ENCODE results near the gene KPNA6.

GRCh38 chr1:32195531-32195930 is 87.7 kb downstream of the KPNA6 start:
- TF ChIP-seq, protein P1, sequence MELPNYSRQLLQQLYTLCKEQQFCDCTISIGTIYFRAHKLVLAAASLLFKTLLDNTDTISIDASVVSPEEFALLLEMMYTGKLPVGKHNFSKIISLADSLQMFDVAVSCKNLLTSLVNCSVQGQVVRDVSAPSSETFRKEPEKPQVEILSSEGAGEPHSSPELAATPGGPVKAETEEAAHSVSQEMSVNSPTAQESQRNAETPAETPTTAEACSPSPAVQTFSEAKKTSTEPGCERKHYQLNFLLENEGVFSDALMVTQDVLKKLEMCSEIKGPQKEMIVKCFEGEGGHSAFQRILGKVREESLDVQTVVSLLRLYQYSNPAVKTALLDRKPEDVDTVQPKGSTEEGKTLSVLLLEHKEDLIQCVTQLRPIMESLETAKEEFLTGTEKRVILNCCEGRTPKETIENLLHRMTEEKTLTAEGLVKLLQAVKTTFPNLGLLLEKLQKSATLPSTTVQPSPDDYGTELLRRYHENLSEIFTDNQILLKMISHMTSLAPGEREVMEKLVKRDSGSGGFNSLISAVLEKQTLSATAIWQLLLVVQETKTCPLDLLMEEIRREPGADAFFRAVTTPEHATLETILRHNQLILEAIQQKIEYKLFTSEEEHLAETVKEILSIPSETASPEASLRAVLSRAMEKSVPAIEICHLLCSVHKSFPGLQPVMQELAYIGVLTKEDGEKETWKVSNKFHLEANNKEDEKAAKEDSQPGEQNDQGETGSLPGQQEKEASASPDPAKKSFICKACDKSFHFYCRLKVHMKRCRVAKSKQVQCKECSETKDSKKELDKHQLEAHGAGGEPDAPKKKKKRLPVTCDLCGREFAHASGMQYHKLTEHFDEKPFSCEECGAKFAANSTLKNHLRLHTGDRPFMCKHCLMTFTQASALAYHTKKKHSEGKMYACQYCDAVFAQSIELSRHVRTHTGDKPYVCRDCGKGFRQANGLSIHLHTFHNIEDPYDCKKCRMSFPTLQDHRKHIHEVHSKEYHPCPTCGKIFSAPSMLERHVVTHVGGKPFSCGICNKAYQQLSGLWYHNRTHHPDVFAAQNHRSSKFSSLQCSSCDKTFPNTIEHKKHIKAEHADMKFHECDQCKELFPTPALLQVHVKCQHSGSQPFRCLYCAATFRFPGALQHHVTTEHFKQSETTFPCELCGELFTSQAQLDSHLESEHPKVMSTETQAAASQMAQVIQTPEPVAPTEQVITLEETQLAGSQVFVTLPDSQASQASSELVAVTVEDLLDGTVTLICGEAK (IDR thresholded peaks at IDR 0.05; ENCODE audit: borderline replicate concordance): no peak
- TF ChIP-seq CTCF (IDR thresholded peaks at IDR 0.05 in 2 of 3, conservative IDR thresholded peaks at IDR 0.05 in 1 of 3; ENCODE audit: control insufficient read depth in 2 of 3, extremely low read depth in 1 of 3, insufficient read depth in 1 of 3, low read depth in 3 of 3, low read length in 3 of 3): no peak
- TF ChIP-seq CEBPB (IDR thresholded peaks at IDR 0.05; ENCODE audit: borderline replicate concordance in 1 of 2, low read depth in 2 of 2, low read length in 2 of 2): no peak
- no peak for TF ChIP-seq REST (IDR thresholded peaks at IDR 0.05; ENCODE audit: low read depth, low read length)
- TF ChIP-seq CHD2 (IDR thresholded peaks at IDR 0.05; ENCODE audit: borderline replicate concordance, low read depth, low read length): no peak
- TF ChIP-seq RBBP5 (conservative IDR thresholded peaks at IDR 0.05): no peak
- TF ChIP-seq MXI1 (IDR thresholded peaks at IDR 0.05; ENCODE audit: low read depth, low read length): no peak
- TF ChIP-seq CHD4 (IDR thresholded peaks at IDR 0.05): no peak
- TF ChIP-seq, protein P2, sequence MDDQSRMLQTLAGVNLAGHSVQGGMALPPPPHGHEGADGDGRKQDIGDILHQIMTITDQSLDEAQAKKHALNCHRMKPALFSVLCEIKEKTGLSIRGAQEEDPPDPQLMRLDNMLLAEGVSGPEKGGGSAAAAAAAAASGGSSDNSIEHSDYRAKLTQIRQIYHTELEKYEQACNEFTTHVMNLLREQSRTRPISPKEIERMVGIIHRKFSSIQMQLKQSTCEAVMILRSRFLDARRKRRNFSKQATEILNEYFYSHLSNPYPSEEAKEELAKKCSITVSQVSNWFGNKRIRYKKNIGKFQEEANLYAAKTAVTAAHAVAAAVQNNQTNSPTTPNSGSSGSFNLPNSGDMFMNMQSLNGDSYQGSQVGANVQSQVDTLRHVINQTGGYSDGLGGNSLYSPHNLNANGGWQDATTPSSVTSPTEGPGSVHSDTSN (IDR thresholded peaks at IDR 0.05; ENCODE audit: insufficient replicate concordance, low read depth, low read length): no peak
- no peak for TF ChIP-seq RELA (IDR thresholded peaks at IDR 0.05; ENCODE audit: borderline replicate concordance, partially characterized antibody)
- TF ChIP-seq BRCA1 (IDR thresholded peaks at IDR 0.05; ENCODE audit: low read depth, low read length): no peak
- no peak for TF ChIP-seq EGR1 (IDR thresholded peaks at IDR 0.05; ENCODE audit: borderline replicate concordance in 1 of 2, low read depth in 2 of 2, low read length in 2 of 2)
